ENCODE measurements around the gene FAM83C.
"Not testable (repeated sequence)": the region's sequence is repeated elsewhere in the genome, so short reads cannot be mapped to it uniquely, and the experiment has no call there.

DNA sequence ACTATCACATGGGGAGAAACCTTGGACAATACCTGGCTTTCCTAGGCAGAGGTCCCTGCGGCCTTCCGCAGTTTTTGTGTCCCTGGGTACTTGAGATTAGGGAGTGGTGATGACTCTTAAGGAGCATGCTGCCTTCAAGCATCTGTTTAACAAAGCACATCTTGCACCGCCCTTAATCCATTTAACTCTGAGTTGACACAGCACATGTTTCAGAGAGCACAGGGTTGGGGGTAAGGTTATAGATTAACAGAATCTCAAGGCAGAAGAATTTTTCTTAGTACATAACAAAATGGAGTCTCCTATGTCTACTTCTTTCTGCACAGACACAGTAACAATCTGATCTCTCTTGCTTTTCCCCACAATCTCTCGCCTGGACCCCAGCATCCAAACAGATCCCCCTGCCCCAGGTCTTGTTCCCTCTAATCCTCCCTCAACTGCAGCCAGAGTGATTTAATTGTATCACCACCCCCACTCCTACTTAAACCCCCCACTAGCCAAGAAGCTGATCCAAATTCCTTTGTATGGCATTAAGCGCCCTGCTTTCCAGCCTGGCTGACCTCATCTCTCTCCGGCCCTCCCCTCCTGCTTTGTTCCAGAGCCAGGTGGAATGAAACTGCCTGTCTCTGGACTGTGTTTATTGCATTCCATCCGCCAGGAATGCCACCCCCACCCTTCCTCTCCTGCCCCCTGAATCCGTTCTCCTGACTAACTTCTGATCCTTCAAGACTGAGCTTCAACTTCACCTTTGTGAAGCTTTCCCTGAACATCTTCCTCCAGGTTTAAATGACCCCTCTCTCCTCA lies 29.3 kb downstream of the FAM83C start:
- TF ChIP-seq, protein P1, sequence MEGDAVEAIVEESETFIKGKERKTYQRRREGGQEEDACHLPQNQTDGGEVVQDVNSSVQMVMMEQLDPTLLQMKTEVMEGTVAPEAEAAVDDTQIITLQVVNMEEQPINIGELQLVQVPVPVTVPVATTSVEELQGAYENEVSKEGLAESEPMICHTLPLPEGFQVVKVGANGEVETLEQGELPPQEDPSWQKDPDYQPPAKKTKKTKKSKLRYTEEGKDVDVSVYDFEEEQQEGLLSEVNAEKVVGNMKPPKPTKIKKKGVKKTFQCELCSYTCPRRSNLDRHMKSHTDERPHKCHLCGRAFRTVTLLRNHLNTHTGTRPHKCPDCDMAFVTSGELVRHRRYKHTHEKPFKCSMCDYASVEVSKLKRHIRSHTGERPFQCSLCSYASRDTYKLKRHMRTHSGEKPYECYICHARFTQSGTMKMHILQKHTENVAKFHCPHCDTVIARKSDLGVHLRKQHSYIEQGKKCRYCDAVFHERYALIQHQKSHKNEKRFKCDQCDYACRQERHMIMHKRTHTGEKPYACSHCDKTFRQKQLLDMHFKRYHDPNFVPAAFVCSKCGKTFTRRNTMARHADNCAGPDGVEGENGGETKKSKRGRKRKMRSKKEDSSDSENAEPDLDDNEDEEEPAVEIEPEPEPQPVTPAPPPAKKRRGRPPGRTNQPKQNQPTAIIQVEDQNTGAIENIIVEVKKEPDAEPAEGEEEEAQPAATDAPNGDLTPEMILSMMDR (IDR thresholded peaks at IDR 0.05), result not testable (repeated sequence)
- TF ChIP-seq POLR2A (IDR thresholded peaks at IDR 0.05), result not testable (repeated sequence)
